Mesenteric fat pad (tissue), 1 donor: ENCODE measurements around the gene CNTN4. TPM values are rescaled to one million over a fixed set of nuclear protein-coding genes. Genes with fewer than 3 reads are reported as not detected.

Source experiments
- DNase-seq: peaks from one replicate; pipeline ENCODE4 v3.0.0-alpha.2; 2020; ENCODE audit warnings: low spot score
- total RNA-seq: library from RNA; stranded (reverse); fragmentation: NEBNext Ultra II Directional; extraction: Animal tissue kit (Norgen Biotek cat#: 25700); gene quantifications from one replicate; pipeline ENCODE4 v1.2.1, GENCODE V29; 2021
- donor health status: DM: yes; HTN: yes; CAD: no.

The CNTN4 gene
- total RNA-seq, 1 donor from 2014 or later = 3.8 TPM

GRCh38 chr3:2677501-2677900, 578.8 kb downstream of the CNTN4 start:
- DNase-seq = no peak

- no peak for DNase-seq
Observed at GRCh38 chr3:2680236-2680635, 581.6 kb downstream of the CNTN4 start.

GRCh38 chr3:2684046-2684445, 585.4 kb downstream of the CNTN4 start:
- no peak for DNase-seq

GRCh38 chr3:2686816-2687502, 588.3 kb downstream of the CNTN4 start:
- no peak for DNase-seq

GRCh38 chr3:2697589-2697988, 598.9 kb downstream of the CNTN4 start:
- DNase-seq = no peak

GRCh38 chr3:2701471-2701870, 602.8 kb downstream of the CNTN4 start:
- DNase-seq = no peak

- no peak for DNase-seq
Observed at GRCh38 chr3:2706144-2706835, 607.6 kb downstream of the CNTN4 start.

- no peak for DNase-seq
Observed at GRCh38 chr3:2706836-2707210, 608.2 kb downstream of the CNTN4 start.

- no peak for DNase-seq
Observed at GRCh38 chr3:2711081-2711480, 612.4 kb downstream of the CNTN4 start.

GRCh38 chr3:2713923-2714322, 615.3 kb downstream of the CNTN4 start:
- DNase-seq = no peak

GRCh38 chr3:2714834-2715233, 616.2 kb downstream of the CNTN4 start:
- DNase-seq = no peak

GRCh38 chr3:2727101-2727500, 628.4 kb downstream of the CNTN4 start:
- DNase-seq = no peak

- no peak for DNase-seq
Observed at GRCh38 chr3:2727610-2728318, 629.1 kb downstream of the CNTN4 start.

- DNase-seq = no peak
Observed at GRCh38 chr3:2731843-2732242, 633.2 kb downstream of the CNTN4 start.

GRCh38 chr3:2735392-2735894, 636.8 kb downstream of the CNTN4 start:
- DNase-seq = no peak

GRCh38 chr3:2741516-2741915, 642.9 kb downstream of the CNTN4 start:
- no peak for DNase-seq

- no peak for DNase-seq
Observed at GRCh38 chr3:2765002-2765579, 666.4 kb downstream of the CNTN4 start.

GRCh38 chr3:2770451-2770850, 671.8 kb downstream of the CNTN4 start:
- DNase-seq = no peak

GRCh38 chr3:2771193-2771592, 672.5 kb downstream of the CNTN4 start:
- no peak for DNase-seq

GRCh38 chr3:2771741-2772140, 673.1 kb downstream of the CNTN4 start:
- DNase-seq = no peak

GRCh38 chr3:2772803-2773202, 674.1 kb downstream of the CNTN4 start:
- DNase-seq = no peak
